ENCODE results near the gene DNM1. TPM values are rescaled to one million over a fixed set of nuclear protein-coding genes. Genes with fewer than 3 reads are reported as not detected.

DNM1 gene
- total and polyA plus RNA-seq, 2 donors (not counting 3 experiments of a cell fraction or from before 2014, with no cell fraction given): 0.59 to 2.9 TPM

- H3K4me1 ChIP-seq (ENCODE audit: control insufficient read depth, extremely low read depth, insufficient read depth, low read length): peaks cover 6% of the 10 kb centered on the region
- H3K27ac ChIP-seq (ENCODE audit: insufficient read depth, low read depth, low read length): no peak overlapping the region
- DNase-seq (ENCODE audit: low read depth, low spot score) (no peak), FAIRE-seq (no peak)
- no peaks in the 10 kb centered on the region for H3K9me1 ChIP-seq (replicated peaks; ENCODE audit: control insufficient read depth, extremely low read depth, insufficient read depth, low read length)
- no peaks in the 10 kb centered on the region for H3K27me3 ChIP-seq (ENCODE audit: control insufficient read depth in 2 of 2, insufficient read depth in 2 of 2, low read length in 2 of 2)
- ChIA-PET CTCF (interaction anchor here (1.1 to 4.4 kb wide), 8 partner anchors 13 to 87 kb away, joined by 3 to 48 read pairs (median 8); no protein-coding TSS in a partner anchor), POLR2A (no interaction called here)
- H4K20me1 ChIP-seq (replicated peaks; ENCODE audit: control insufficient read depth, extremely low read depth, insufficient read depth, low read length): no peaks in the 10 kb centered on the region
- H3K4me3 ChIP-seq (replicated peaks in 1 of 3; ENCODE audit: insufficient read depth in 1 of 3, low read depth in 1 of 3, low read length in 3 of 3): no peak overlapping the region
- H3K36me3 ChIP-seq (ENCODE audit: control insufficient read depth in 2 of 2, extremely low read depth in 1 of 2, insufficient read depth in 2 of 2, low read length in 2 of 2): no peaks in the 10 kb centered on the region
- dilution Hi-C loops (cut with MboI; ENCODE audit: extremely low pct_ligation_motif_present, low sequenced_read_pairs): no loop called here
- H3K79me2 ChIP-seq (ENCODE audit: control insufficient read depth, insufficient read depth, low read length): no peaks in the 10 kb centered on the region
- TF ChIP-seq EZH2 (IDR thresholded peaks at IDR 0.05; ENCODE audit: borderline replicate concordance, low read depth, low read length, severe bottlenecking): no peak
- TF ChIP-seq POLR2A (IDR thresholded peaks at IDR 0.05; ENCODE audit: low read depth, low read length): no peak
- TF ChIP-seq, protein P1, sequence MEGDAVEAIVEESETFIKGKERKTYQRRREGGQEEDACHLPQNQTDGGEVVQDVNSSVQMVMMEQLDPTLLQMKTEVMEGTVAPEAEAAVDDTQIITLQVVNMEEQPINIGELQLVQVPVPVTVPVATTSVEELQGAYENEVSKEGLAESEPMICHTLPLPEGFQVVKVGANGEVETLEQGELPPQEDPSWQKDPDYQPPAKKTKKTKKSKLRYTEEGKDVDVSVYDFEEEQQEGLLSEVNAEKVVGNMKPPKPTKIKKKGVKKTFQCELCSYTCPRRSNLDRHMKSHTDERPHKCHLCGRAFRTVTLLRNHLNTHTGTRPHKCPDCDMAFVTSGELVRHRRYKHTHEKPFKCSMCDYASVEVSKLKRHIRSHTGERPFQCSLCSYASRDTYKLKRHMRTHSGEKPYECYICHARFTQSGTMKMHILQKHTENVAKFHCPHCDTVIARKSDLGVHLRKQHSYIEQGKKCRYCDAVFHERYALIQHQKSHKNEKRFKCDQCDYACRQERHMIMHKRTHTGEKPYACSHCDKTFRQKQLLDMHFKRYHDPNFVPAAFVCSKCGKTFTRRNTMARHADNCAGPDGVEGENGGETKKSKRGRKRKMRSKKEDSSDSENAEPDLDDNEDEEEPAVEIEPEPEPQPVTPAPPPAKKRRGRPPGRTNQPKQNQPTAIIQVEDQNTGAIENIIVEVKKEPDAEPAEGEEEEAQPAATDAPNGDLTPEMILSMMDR (IDR thresholded peaks at IDR 0.05; ENCODE audit: extremely low read depth in 1 of 2, insufficient read depth in 1 of 2, low read depth in 1 of 2, low read length in 2 of 2): no peak
- TF ChIP-seq MYC (IDR thresholded peaks at IDR 0.05; ENCODE audit: low read depth, low read length): no peak
- TF ChIP-seq, protein P2, sequence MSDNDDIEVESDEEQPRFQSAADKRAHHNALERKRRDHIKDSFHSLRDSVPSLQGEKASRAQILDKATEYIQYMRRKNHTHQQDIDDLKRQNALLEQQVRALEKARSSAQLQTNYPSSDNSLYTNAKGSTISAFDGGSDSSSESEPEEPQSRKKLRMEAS (IDR thresholded peaks at IDR 0.05; ENCODE audit: insufficient read depth, insufficient read length): no peak
- TF ChIP-seq JUN (IDR thresholded peaks at IDR 0.05; ENCODE audit: borderline replicate concordance, insufficient read depth, insufficient read length, low read depth): no peak
- TF ChIP-seq FOS (IDR thresholded peaks at IDR 0.05; ENCODE audit: borderline replicate concordance, insufficient read depth, low read length): no peak
- no peak for TF ChIP-seq GATA2 (IDR thresholded peaks at IDR 0.05; ENCODE audit: insufficient read depth, insufficient read length, low read depth, low read length)
- TF ChIP-seq POLR2AphosphoS5 (IDR thresholded peaks at IDR 0.05; ENCODE audit: insufficient read depth, low read depth, low read length): no peak
- no peak overlapping the region for H2AFZ ChIP-seq (ENCODE audit: low read depth, low read length)
- no peak overlapping the region for H3K4me2 ChIP-seq (ENCODE audit: insufficient read depth, low read length)
- intact Hi-C loops (cut with micrococcal nuclease): loop anchor here (10.0 kb wide), 1 partner anchor 261 kb away; the partner anchor contains the start of gene SPTAN1
- H3K9me3 ChIP-seq (replicated peaks; ENCODE audit: control insufficient read depth, insufficient read depth, low read length): no peaks in the 10 kb centered on the region
- no TSS peak for BruUV-seq (replicated peaks)
- H3K9ac ChIP-seq (replicated peaks; ENCODE audit: extremely low read depth, insufficient read depth, low read length): no peak overlapping the region
Measured at GRCh38 chr9:128294142-128294541, 91.0 kb downstream of the DNM1 start.
